Endothelial cell (in vitro differentiated cells): ENCODE results near the gene DNMT3A. TPM values are rescaled to one million over a fixed set of nuclear protein-coding genes. Genes with fewer than 3 reads are reported as not detected.

ENCODE experiments used
- DNase-seq: peaks from one replicate; pipeline ENCODE4 v3.0.0; 2021; ENCODE audit warnings: low spot score
- H3K27ac Mint-ChIP-seq: one replicate; pipeline ENCODE4 v1.8.0; 2021; ENCODE audit warnings: mixed read lengths, inconsistent platforms; ENCODE audit not compliant: unreplicated experiment
- H3K27me3 Mint-ChIP-seq: one replicate; pipeline ENCODE4 v1.8.0; 2021; ENCODE audit warnings: mild to moderate bottlenecking, moderate library complexity, mixed read lengths, inconsistent platforms; ENCODE audit not compliant: unreplicated experiment
- H3K36me3 Mint-ChIP-seq: one replicate; pipeline ENCODE4 v1.8.0; 2021; ENCODE audit warnings: mild to moderate bottlenecking, low read depth, mixed read lengths, inconsistent platforms; ENCODE audit not compliant: unreplicated experiment
- H3K4me1 Mint-ChIP-seq: one replicate; pipeline ENCODE4 v1.8.0; 2021; ENCODE audit warnings: mild to moderate bottlenecking, mixed read lengths, inconsistent platforms; ENCODE audit not compliant: unreplicated experiment
- H3K4me3 Mint-ChIP-seq: one replicate; pipeline ENCODE4 v1.8.0; 2021; ENCODE audit warnings: mild to moderate bottlenecking, mixed read lengths, inconsistent platforms; ENCODE audit not compliant: unreplicated experiment
- H3K9me3 Mint-ChIP-seq: one replicate; pipeline ENCODE4 v1.8.0; 2021; ENCODE audit warnings: mixed read lengths, inconsistent platforms; ENCODE audit not compliant: unreplicated experiment
- total RNA-seq: library from RNA; stranded (reverse); fragmentation: NEBNext Ultra II Directional; extraction: Animal tissue kit (Norgen Biotek cat#: 25700); gene quantifications from one replicate; pipeline ENCODE4 v1.2.1, GENCODE V29; 2021; ENCODE audit not compliant: unreplicated experiment
- TF ChIP-seq, protein P1 (sequence below): fragments of 200-600 bp; sonication (generic); IDR thresholded peaks from one replicate; pipeline ENCODE4 v1.5.0; 2021; ENCODE audit warnings: antibody characterized with exemption; ENCODE audit not compliant: unreplicated experiment

Gene DNMT3A
- total RNA-seq, 1 donor from 2014 or later = 177 TPM

DNA sequence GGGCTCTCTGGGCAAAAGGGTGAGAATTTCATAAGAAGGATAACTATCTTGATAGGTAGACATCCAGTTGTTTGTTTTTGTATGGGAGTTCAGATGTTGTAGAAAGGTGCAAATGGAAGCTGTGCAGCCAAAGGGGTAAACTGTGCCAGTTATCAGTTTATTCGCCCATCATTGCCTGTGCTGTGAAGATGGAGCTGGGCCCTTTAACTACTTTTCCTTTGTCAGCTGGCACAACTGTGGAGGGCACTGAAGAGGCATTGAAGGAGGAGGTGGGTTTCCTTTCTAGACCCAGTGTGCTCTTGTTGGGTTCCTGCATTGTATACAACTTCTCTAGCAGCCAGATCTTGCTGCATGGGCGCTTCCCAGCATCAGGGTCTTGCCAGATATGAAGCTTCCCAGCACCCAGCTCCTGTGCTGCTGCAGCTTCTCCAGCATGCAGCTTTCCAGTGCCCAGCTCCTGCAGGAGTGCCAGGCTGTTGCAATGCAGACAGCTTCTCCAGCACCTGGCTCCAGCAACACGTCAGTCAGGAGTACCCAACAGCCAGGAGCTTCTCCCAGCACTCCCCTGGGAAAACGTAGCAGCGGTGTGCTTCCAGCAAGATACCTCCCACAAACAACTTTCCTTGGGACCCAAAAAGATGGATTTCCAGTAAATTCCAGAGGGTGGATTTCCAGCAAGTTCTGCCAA is 15.3 kb downstream of the DNMT3A start:
- Mint-ChIP-seq H3K27ac (no peak overlapping the region), H3K4me1 (peaks cover 7% of the 10 kb centered on the region), H3K36me3 (peaks cover 5% of the 10 kb centered on the region), H3K27me3 (peaks cover 7% of the 10 kb centered on the region), H3K9me3 (no peaks in the 10 kb centered on the region), H3K4me3 (no peak overlapping the region)
- DNase-seq = no peak
- TF ChIP-seq, protein P1, sequence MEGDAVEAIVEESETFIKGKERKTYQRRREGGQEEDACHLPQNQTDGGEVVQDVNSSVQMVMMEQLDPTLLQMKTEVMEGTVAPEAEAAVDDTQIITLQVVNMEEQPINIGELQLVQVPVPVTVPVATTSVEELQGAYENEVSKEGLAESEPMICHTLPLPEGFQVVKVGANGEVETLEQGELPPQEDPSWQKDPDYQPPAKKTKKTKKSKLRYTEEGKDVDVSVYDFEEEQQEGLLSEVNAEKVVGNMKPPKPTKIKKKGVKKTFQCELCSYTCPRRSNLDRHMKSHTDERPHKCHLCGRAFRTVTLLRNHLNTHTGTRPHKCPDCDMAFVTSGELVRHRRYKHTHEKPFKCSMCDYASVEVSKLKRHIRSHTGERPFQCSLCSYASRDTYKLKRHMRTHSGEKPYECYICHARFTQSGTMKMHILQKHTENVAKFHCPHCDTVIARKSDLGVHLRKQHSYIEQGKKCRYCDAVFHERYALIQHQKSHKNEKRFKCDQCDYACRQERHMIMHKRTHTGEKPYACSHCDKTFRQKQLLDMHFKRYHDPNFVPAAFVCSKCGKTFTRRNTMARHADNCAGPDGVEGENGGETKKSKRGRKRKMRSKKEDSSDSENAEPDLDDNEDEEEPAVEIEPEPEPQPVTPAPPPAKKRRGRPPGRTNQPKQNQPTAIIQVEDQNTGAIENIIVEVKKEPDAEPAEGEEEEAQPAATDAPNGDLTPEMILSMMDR = no peak

DNA sequence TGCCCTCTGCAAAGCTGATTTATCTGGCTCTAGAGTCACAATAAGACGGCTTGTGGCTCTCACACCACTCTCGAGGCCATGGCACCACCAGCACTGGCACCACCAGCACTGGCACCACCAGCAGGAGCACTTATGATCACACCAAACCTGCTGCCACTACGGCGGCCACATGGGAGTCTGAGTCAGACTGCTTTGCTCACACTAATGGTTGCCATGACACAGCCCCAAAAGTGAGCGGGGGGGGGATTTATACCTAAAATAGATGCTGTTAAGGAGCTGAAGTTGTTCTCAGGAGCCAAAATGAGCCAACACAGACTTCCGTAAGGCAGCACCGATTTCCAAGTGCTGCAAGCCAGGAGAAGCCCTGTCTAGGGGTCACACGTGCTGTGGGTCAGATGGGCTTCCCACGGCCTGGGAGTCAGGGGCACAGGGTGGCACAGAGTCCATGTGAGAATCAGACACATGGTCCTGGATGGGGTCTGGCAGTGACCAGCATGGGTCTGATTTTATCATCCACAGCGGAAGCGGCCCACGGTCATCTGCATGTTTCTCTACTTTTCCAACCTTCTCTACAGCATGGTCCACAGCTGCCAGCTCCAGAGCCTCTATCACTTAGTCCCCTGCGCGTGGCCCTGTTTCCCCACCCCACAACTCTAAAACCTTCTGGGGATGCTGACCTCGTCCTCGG is 16.7 kb downstream of the DNMT3A start:
- no peaks in the 10 kb centered on the region for H3K9me3 Mint-ChIP-seq
- peaks cover 5% of the 10 kb centered on the region for H3K36me3 Mint-ChIP-seq
- no peak overlapping the region for H3K27ac Mint-ChIP-seq
- TF ChIP-seq, protein P1 = no peak
- no peak overlapping the region for H3K4me3 Mint-ChIP-seq
- peaks cover 7% of the 10 kb centered on the region for H3K4me1 Mint-ChIP-seq
- no peak for DNase-seq
- peaks cover 5% of the 10 kb centered on the region for H3K27me3 Mint-ChIP-seq

DNA sequence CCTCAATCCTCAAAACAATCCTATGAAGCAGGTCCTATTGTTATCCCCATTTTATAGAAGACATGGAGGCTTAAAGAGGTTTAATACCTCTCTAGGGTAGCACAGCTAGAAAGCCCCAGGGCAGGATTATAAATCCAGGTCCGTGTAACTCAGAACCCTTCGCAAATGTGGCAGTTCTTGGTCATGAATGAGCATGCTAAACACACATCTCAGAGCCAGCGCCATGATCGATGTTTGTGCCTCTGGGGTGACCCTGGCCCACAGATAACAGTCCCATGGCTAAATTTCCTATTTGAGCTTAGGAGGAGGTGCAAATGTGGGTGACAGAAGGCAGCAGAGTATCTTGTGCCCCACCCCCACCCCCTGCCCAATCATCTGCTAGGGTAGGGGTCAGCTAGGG is 17.5 kb downstream of the DNMT3A start:
- H3K36me3 Mint-ChIP-seq = peaks cover 5% of the 10 kb centered on the region
- H3K4me1 Mint-ChIP-seq = peaks cover 4% of the 10 kb centered on the region
- DNase-seq = no peak
- H3K27ac Mint-ChIP-seq = no peak overlapping the region
- peaks cover 5% of the 10 kb centered on the region for H3K27me3 Mint-ChIP-seq
- no peak overlapping the region for H3K4me3 Mint-ChIP-seq
- H3K9me3 Mint-ChIP-seq = no peaks in the 10 kb centered on the region
- TF ChIP-seq, protein P1 = no peak

DNA sequence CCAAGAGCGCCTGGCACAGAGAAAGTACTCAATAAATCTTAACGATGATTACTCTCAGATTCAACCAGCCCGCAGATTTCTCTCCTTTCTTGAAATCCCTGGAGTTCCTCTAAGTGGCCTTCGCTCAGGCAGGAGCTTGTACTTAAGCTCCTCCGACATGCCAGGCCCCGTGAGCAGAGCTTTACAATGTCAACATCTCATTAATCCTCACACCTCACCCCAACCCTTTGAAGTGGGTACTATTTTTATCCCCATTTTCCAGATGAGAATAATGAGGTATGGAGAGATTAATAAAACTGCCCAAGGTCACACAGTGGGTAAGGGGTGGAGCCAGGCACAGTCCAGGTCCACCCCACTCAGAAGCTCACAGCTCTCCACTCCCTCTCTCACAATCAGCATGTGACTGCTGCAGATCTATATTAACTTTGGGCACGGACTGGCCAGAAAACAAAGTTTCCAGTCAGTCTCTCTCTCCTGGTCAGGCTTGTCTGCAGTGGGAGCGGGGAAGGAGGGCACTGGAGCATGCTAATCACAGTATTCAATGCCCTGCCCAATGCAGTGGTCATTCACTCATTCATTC is 18.0 kb downstream of the DNMT3A start:
- DNase-seq = no peak
- Mint-ChIP-seq H3K27me3 (peaks cover 5% of the 10 kb centered on the region), H3K4me1 (peaks cover 4% of the 10 kb centered on the region), H3K36me3 (peaks cover 5% of the 10 kb centered on the region), H3K4me3 (no peak overlapping the region), H3K27ac (no peak overlapping the region), H3K9me3 (no peaks in the 10 kb centered on the region)
- TF ChIP-seq, protein P1 = no peak

DNA sequence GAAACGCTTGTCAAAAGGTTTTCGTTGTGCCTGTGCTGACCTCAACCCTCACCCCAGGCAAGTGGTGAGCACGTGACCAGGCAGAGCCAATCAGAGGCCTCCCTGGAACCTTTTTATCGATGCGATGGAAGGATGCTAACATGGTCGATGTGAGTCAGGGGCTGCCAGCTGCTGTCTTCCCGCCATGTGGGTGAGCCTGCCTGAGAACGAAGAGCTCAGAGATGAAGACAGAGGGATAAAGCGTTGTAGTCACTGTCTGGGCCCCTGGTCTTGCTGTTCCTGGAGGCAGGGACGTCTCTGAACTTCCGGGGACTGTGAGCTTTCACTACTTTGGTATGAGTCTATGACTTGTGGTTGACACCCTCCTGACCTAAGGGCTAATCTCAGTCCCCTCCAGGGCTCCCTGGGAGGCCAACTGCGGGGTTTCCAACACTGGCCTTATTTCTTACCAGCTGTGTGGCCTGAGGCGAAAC is 18.6 kb downstream of the DNMT3A start:
- DNase-seq = no peak
- Mint-ChIP-seq H3K27me3 (peaks cover 5% of the 10 kb centered on the region), H3K4me3 (no peak overlapping the region), H3K36me3 (peaks cover 5% of the 10 kb centered on the region), H3K9me3 (no peaks in the 10 kb centered on the region), H3K27ac (no peak overlapping the region), H3K4me1 (peaks cover 4% of the 10 kb centered on the region)
- TF ChIP-seq, protein P1 = no peak
